ENCODE data around the gene CDK5.

- TF ChIP-seq ZFX (IDR thresholded peaks at IDR 0.05) (no peak), CTCF (IDR thresholded peaks at IDR 0.05 in 2 of 3, conservative IDR thresholded peaks at IDR 0.05 in 1 of 3; ENCODE audit: borderline replicate concordance in 1 of 3, insufficient read depth in 1 of 3, low read depth in 2 of 3, low read length in 2 of 3) (no peak), EGR1 (IDR thresholded peaks at IDR 0.05; ENCODE audit: low read depth) (no peak), EZH2phosphoT487 (IDR thresholded peaks at IDR 0.05; ENCODE audit: borderline replicate concordance) (no peak), POLR2A (IDR thresholded peaks at IDR 0.05; ENCODE audit: borderline replicate concordance, extremely low read depth, insufficient read depth, insufficient read length) (no peak), YY1 (IDR thresholded peaks at IDR 0.05; ENCODE audit: extremely low read depth, insufficient replicate concordance, low read depth, low read length) (no peak), CEBPB (IDR thresholded peaks at IDR 0.05; ENCODE audit: low read depth) (no peak), EZH2 (IDR thresholded peaks at IDR 0.05) (no peak), REST (IDR thresholded peaks at IDR 0.05; ENCODE audit: low read depth) (no peak), POLR2AphosphoS5 (IDR thresholded peaks at IDR 0.05; ENCODE audit: low read depth, low read length) (no peak), ZBTB33 (IDR thresholded peaks at IDR 0.05; ENCODE audit: extremely low read depth, insufficient replicate concordance, low read length) (no peak)
Measured at GRCh38 chr7:151086802-151087244, 29.1 kb upstream of the CDK5 start.

Measured in HCT116 (cell line).